ENCODE data around the gene ATP8A2. TPM values are rescaled to one million over a fixed set of nuclear protein-coding genes. Genes with fewer than 3 reads are reported as not detected.

Gene ATP8A2
- total RNA-seq, 2 experiments from 2014 or later: 0.92 to 0.94 TPM

DNA sequence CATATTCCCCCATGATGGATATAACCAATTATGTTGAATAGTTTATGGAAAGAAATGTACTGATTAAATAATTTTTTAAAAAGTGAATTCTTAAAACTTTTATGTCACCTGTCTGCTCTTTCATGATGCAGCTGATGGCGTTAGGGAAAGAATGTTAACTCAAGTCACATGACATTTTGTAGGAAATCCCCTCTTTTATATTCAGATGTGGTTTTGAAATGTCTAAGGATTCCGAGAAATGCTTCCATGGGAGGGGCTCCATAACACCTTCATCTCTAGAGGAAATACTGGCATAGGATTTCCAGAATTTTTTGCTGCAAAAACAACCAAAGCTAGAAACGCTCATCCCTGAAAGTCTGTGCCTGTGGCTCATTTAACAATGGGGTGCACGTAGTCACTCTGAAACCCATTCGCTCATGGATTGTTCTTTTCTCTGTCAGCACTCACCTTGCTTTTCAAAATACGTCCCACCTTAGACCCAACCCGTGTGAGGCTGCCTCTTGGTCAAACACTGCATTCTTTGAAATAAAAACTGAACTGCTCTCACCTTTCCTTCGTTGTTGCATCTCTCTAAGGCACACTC is 391.1 kb downstream of the ATP8A2 start:
- Mint-ChIP-seq H3K36me3 (ENCODE audit: low read depth) (no peaks in the 10 kb centered on the region), H3K4me1 (ENCODE audit: low read depth) (peaks cover 18% of the 10 kb centered on the region), H3K4me3 (no peak overlapping the region), H3K27ac (no peak overlapping the region), H3K9me3 (peaks cover 3% of the 10 kb centered on the region), H3K27me3 (no peaks in the 10 kb centered on the region)
- ATAC-seq: peak; percentile 69
- no peak for DNase-seq
- ChIA-PET POLR2A (interaction anchor here (0.6 kb wide), 1 partner anchor 249 kb away, joined by 3 read pairs; no protein-coding TSS in a partner anchor), CTCF (interaction anchor here (0.6 to 1.0 kb wide), 2 partner anchors 55 to 70 kb away, joined by 3 to 4 read pairs; no protein-coding TSS in a partner anchor)
- TF ChIP-seq, protein P1, sequence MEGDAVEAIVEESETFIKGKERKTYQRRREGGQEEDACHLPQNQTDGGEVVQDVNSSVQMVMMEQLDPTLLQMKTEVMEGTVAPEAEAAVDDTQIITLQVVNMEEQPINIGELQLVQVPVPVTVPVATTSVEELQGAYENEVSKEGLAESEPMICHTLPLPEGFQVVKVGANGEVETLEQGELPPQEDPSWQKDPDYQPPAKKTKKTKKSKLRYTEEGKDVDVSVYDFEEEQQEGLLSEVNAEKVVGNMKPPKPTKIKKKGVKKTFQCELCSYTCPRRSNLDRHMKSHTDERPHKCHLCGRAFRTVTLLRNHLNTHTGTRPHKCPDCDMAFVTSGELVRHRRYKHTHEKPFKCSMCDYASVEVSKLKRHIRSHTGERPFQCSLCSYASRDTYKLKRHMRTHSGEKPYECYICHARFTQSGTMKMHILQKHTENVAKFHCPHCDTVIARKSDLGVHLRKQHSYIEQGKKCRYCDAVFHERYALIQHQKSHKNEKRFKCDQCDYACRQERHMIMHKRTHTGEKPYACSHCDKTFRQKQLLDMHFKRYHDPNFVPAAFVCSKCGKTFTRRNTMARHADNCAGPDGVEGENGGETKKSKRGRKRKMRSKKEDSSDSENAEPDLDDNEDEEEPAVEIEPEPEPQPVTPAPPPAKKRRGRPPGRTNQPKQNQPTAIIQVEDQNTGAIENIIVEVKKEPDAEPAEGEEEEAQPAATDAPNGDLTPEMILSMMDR (IDR thresholded peaks at IDR 0.05): no peak
- intact Hi-C loops (cut with micrococcal nuclease): no loop called here

DNA sequence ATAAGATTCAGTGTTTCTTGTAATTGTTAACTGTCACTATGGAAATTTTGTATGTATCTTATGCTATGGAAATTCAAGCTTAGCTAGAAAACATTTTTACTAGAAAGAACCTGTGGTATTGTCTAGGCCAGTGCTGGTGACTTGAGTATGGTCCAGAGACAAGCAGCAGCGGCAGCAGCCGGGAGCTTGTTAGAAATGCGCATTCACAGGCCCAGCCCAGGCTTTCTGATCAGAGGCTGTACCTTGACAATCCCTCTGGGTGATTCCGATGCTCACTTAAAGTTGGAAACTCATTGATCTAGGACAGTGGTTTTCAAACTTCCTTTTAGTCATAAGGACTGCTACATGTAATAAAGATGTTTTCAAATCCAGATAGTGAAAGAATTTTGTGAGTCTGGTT is 392.6 kb downstream of the ATP8A2 start:
- peaks cover 18% of the 10 kb centered on the region for H3K4me1 Mint-ChIP-seq (ENCODE audit: low read depth)
- no peaks in the 10 kb centered on the region for H3K27me3 Mint-ChIP-seq
- H3K4me3 Mint-ChIP-seq: no peak overlapping the region
- H3K36me3 Mint-ChIP-seq (ENCODE audit: low read depth): no peaks in the 10 kb centered on the region
- no peak for DNase-seq
- ChIA-PET CTCF (no interaction called here), POLR2A (no interaction called here)
- intact Hi-C loops (cut with micrococcal nuclease): no loop called here
- TF ChIP-seq, protein P1 (IDR thresholded peaks at IDR 0.05): no peak
- no peak for ATAC-seq
- H3K9me3 Mint-ChIP-seq: peaks cover 3% of the 10 kb centered on the region
- H3K27ac Mint-ChIP-seq: no peak overlapping the region

DNA sequence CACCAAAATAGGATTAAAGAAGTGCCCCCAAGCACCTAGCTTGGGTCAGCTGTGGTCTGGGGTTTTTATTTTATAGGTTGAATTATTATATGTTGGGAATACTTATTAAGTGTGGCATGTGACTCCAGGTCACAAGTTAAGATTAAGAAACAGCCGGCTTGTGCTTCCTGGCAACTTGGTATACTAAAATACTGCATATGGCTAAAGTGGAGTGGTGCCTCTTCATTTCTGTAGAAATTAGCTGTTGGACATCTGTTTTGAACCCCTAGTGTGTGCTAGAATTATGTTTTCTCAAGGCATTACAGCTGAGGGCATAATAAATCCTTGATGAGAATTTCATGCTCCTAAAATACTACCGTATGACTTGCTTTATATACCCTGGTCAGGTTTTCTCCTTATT is 393.5 kb downstream of the ATP8A2 start:
- peaks cover 18% of the 10 kb centered on the region for H3K4me1 Mint-ChIP-seq (ENCODE audit: low read depth)
- ChIA-PET POLR2A (no interaction called here), CTCF (no interaction called here)
- H3K27me3 Mint-ChIP-seq: no peaks in the 10 kb centered on the region
- intact Hi-C loops (cut with micrococcal nuclease): no loop called here
- H3K36me3 Mint-ChIP-seq (ENCODE audit: low read depth): no peaks in the 10 kb centered on the region
- H3K27ac Mint-ChIP-seq: no peak overlapping the region
- DNase-seq (no peak), ATAC-seq (no peak)
- H3K9me3 Mint-ChIP-seq: peaks cover 3% of the 10 kb centered on the region
- TF ChIP-seq, protein P1 (IDR thresholded peaks at IDR 0.05): no peak
- no peak overlapping the region for H3K4me3 Mint-ChIP-seq

DNA sequence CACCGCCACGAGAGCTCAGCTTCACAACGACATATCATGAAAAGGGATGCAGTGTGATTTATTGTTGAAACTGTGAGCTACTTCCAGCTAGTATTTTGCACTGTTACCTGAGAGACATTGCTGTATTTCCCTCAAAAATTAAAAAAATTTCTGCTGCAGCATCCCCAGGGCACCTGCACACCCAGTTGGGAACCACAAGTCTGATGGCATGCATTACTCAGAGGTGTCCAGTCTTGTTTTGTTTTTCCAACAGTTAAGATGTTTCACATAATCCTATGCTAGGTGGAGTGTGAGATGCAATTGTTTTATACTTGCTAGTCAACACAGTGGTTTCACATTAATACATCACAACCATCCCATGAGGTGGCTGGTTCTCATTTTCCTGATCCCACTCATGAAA is 394.8 kb downstream of the ATP8A2 start:
- CTCF ChIA-PET: no interaction called here
- no peak overlapping the region for H3K27ac Mint-ChIP-seq
- no peaks in the 10 kb centered on the region for H3K27me3 Mint-ChIP-seq
- H3K9me3 Mint-ChIP-seq: peaks cover 3% of the 10 kb centered on the region
- H3K4me3 Mint-ChIP-seq: no peak overlapping the region
- no peaks in the 10 kb centered on the region for H3K36me3 Mint-ChIP-seq (ENCODE audit: low read depth)
- peaks cover 24% of the 10 kb centered on the region for H3K4me1 Mint-ChIP-seq (ENCODE audit: low read depth)
- no peak for DNase-seq
- POLR2A ChIA-PET: no interaction called here
- no peak for ATAC-seq
- intact Hi-C loops (cut with micrococcal nuclease): no loop called here
- TF ChIP-seq, protein P1 (IDR thresholded peaks at IDR 0.05): no peak

DNA sequence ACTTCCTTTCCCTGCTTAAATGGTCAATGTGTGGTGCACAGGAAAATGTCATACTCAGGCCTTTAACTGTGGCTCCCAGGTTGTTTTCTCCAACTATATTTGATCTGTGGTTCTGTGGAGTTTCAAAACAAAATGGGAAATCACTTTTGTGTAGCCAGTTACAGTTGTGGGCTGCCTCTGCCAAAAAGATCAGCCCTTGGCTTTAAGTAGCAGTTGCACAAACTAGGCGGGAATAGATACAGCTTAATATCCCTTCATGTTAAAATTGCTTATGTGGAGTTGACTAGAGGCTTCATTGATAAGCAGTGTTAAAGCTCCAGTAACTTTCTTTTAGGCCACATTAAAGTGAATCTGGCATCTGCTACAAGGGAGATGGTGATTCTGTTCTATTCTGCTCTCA is 395.2 kb downstream of the ATP8A2 start:
- no peak for DNase-seq
- Mint-ChIP-seq H3K4me1 (ENCODE audit: low read depth) (peaks cover 24% of the 10 kb centered on the region), H3K27me3 (no peaks in the 10 kb centered on the region), H3K36me3 (ENCODE audit: low read depth) (no peaks in the 10 kb centered on the region), H3K27ac (no peak overlapping the region), H3K9me3 (peaks cover 3% of the 10 kb centered on the region), H3K4me3 (no peak overlapping the region)
- no peak for ATAC-seq
- intact Hi-C loops (cut with micrococcal nuclease): no loop called here
- TF ChIP-seq, protein P1 (IDR thresholded peaks at IDR 0.05): no peak
- CTCF ChIA-PET: no interaction called here
- POLR2A ChIA-PET: no interaction called here
